ENCODE measurements around the gene UMOD. TPM values are rescaled to one million over a fixed set of nuclear protein-coding genes. Genes with fewer than 3 reads are reported as not detected.
A peak's percentile ranks its signal among the peaks of the same experiment; 100 is the strongest.

UMOD gene
- total RNA-seq = not detected in 2 replicates

GRCh38 chr16:20352615-20353014 lies at the start of gene UMOD:
Gene UMOD (minus strand): TSS chr16:20352715. CDS start chr16:20350737, 1,978 bp downstream.
- DNase-seq (ENCODE audit: low read depth in 2 of 2) = no peak

GRCh38 chr16:20401475-20402016 lies 49.0 kb upstream of the UMOD start:
- DNase-seq (ENCODE audit: low read depth in 2 of 2) = peak in 1 of 2 donors; percentile 9

GRCh38 chr16:20401066-20401465 lies 48.6 kb upstream of the UMOD start:
- DNase-seq (ENCODE audit: low read depth in 2 of 2) = no peak

- no peak for DNase-seq (ENCODE audit: low read depth in 2 of 2)
Measured at GRCh38 chr16:20399185-20399584, 46.7 kb upstream of the UMOD start.

GRCh38 chr16:20398603-20399002 lies 46.1 kb upstream of the UMOD start:
- DNase-seq (ENCODE audit: low read depth in 2 of 2) = no peak

GRCh38 chr16:20397468-20398074 lies 45.1 kb upstream of the UMOD start:
- DNase-seq (ENCODE audit: low read depth in 2 of 2) = no peak

- DNase-seq (ENCODE audit: low read depth in 2 of 2) = no peak
Measured at GRCh38 chr16:20396846-20397467, 44.4 kb upstream of the UMOD start.

DNA sequence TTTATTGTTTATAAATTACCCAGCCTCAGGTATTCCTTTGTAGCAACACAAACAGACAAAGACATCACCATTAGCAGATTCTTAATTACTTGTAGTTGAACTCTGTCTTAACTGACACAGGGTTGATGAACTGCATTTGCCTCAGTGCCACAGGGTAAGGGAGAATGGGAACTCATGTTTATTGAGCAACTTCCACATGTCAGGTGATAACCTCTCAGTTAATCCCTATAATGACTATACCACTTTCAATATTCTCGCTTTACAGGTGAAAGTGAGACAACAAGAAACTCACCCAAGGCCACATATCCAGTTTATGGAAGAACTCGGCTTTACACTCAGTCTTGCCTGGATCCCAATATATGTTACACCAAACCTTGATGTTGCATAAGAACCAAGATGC lies 43.4 kb upstream of the UMOD start:
- DNase-seq (ENCODE audit: low read depth in 2 of 2) = no peak

DNA sequence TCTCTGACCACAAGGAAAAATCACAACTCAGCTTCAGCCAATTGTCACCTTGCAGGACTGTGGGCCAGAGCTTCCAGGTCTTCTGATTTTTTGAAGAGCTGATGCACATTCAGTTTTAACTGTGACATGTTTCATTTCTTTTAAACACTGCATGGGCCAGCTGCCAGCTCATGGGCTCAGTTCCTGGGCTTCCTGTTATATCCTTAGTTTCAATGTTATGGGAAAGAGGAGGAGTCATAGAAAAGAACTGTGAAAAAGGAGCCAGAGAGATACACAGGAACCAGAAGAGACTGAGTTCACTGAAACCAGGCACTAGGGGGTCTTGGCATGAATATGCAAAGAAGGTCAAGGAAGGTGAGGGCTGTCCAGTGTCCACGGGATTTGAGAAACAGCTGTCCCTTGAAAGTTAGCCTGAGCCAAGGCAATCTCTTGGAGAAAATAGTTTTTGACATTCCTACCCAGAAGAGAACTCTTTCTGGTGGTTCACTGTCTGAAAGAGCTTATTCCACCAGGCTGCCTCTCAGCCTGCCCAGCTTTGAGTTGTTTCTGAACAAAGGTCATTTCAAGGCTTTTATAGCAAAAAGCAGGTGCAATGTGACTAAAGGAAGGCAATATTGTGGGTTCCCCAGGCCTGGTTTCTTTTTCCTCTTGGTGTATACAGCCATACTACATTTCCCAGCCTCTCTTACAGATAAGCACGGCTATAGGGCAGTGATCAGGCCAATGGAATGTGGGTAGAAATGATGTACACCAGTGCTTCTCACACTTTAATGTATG lies 41.5 kb upstream of the UMOD start:
- DNase-seq (ENCODE audit: low read depth in 2 of 2) = peak in 1 of 2 donors; percentile 15

DNA sequence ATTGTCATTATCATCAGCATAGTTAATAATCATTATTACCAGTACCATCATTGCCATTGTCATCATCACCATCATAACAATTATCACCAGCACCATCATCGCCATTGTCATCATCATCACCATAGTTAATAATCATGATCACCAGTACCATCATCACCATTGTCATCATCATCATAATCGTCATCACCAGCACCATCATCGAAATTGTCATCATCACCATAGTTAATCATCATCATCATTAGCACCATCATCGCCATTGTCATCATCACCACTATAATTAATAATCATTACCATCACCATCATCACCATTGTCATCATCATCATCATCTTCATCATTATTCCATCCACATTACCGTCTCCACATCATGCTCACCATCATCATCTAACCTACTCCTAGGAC lies 38.5 kb upstream of the UMOD start:
- no peak for DNase-seq (ENCODE audit: low read depth in 2 of 2)

DNA sequence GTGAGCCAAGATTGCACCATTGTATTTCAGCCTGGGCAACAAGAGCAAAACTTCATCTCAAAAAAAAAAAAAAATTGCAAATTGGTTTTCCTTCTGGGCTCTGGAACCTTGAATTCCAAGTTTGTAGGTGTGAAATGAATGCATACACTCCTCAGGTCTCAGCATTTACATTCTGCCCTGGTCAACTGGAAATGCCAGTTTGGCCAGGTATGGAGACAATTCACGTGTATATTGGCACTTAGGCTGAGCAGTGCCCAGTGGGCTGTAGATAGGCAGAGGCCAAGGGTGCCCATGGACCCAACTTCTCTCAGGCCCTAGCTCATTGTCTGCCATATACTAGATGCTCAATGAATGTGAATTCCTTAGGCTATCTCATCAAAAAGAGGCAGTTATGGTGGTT lies 36.3 kb upstream of the UMOD start:
- no peak for DNase-seq (ENCODE audit: low read depth in 2 of 2)

DNA sequence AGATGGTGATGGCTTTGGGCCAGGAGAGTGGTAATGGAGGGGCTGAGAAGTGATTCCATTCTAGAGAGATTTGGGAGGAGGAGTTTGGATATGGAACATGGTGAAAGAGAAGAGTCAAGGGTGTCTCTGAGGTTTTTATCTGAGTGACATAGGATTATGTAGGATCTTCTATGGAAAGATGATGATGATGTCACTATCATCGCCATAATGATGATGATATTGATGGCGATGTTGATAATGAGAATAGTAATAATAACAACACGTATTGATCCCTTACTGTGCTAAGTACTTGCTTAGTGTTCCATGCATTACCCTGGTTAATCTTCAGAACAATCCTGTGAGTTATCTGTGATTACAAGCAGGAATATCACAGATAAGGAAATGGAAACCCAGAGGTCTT lies 35.5 kb upstream of the UMOD start:
- DNase-seq (ENCODE audit: low read depth in 2 of 2) = no peak

GRCh38 chr16:20385844-20386832 lies 33.6 kb upstream of the UMOD start:
- peak; percentile 52 to 72 for DNase-seq (ENCODE audit: low read depth in 2 of 2)

- DNase-seq (ENCODE audit: low read depth in 2 of 2) = peak; percentile 71 to 81
Measured at GRCh38 chr16:20383106-20384029, 30.9 kb upstream of the UMOD start.

DNA sequence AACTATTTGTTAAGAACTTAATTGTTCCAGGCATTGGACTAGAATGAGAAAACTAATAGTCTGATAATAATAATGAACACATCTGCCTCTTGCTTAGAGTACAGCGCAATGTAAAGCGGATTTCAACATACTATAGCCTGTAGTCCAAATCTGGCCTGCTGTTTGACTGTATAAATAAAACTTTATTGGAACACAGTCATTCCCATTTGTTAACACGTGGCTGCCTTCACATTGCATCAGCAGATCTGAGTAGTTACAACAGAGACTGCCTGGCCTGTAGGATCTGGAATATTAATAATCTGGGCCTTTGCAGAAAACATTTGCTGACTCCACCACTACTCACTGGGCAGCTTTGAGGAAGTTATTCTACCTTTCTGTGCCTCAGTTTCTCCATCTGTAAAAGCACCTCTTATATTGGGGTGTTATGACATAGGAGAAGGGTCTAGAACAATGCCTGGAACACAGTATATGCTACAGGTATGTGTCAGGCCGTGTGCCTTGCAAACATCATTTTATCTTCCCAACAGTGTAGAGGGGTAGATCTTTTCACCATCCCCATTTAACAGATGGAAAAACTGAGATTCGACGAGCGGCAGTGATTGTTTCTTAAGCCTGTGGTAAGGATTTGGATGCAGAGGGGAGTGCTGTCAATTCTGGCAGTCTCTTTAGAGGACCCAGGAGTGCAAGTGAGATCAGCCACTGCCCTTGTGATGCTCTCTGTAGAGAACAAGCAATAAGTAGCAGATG lies 29.9 kb upstream of the UMOD start:
- DNase-seq (ENCODE audit: low read depth in 2 of 2) = no peak

DNA sequence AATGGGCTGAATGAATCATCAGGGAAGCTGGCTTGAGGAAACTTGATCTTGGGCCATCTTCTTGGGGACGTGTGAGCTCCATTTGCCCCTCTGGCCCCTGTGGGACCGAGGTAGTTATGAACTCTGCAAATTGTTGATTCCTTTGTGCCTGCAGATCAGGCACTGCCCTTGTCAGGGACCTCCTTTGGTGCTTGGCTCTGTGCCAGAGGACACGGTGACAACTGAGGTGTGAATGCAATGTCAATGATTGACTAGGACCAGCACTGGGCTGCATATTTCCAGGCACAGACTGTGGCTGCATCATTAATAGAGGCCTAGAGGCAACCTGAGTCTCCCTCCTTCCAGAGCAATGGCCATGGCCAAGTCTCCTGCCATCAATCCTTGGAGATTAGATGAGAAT lies 28.3 kb upstream of the UMOD start:
- no peak for DNase-seq (ENCODE audit: low read depth in 2 of 2)

DNA sequence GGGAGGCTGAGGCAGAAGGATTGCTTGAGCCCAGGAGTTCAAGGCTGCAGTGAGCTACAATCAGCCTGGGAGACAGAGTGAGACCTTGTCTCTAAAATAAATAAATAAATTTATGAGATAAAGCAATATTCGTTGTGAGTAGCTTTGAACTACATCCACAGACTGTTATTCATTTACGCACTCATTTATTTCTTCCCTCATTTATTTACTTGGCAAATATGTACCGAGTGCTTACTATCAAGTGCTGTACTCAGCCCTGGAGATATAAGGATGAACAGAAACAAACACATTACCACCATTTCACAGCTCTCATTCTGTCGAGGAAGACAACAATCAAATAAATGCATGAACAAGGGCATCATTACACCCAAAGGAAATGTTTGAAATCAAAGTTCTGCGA lies 24.7 kb upstream of the UMOD start:
- no peak for DNase-seq (ENCODE audit: low read depth in 2 of 2)

- DNase-seq (ENCODE audit: low read depth in 2 of 2) = no peak
Measured at GRCh38 chr16:20372701-20373100, 20.2 kb upstream of the UMOD start.

GRCh38 chr16:20369452-20370054 lies 17.0 kb upstream of the UMOD start:
- no peak for DNase-seq (ENCODE audit: low read depth in 2 of 2)
